Measurements from ENCODE around the gene KDM6A. TPM values are rescaled to one million over a fixed set of nuclear protein-coding genes. Genes with fewer than 3 reads are reported as not detected.
A peak's percentile ranks its signal among the peaks of the same experiment; 100 is the strongest.
"Not testable (repeated sequence)": the region's sequence is repeated elsewhere in the genome, so short reads cannot be mapped to it uniquely, and the experiment has no call there.

The KDM6A gene
- total and polyA plus RNA-seq, 2 experiments from 2014 or later, result 52.6 to 80.7 TPM

DNA sequence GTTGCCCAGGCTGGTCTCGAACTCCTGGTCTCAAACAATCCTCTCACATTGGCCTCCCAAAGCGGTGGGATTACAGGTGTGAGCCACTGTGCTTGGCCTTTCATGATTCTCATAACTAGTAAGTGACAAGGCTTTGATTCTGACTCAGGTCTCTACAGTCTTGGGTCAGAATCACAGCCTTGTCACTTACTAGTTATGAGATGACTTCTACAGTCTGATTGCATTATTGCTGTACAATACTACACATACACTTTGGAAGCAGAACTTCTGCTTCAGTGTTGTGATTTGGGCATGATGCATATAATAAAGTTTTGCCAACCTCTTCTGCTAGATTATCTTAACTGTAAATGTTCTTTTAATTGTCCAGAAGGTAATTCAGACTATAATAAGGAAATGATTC lies 123.3 kb downstream of the KDM6A start:
- no peak for DNase-seq (ENCODE audit: low read depth in 1 of 2, low spot score in 1 of 2)
- TF ChIP-seq, protein P1, sequence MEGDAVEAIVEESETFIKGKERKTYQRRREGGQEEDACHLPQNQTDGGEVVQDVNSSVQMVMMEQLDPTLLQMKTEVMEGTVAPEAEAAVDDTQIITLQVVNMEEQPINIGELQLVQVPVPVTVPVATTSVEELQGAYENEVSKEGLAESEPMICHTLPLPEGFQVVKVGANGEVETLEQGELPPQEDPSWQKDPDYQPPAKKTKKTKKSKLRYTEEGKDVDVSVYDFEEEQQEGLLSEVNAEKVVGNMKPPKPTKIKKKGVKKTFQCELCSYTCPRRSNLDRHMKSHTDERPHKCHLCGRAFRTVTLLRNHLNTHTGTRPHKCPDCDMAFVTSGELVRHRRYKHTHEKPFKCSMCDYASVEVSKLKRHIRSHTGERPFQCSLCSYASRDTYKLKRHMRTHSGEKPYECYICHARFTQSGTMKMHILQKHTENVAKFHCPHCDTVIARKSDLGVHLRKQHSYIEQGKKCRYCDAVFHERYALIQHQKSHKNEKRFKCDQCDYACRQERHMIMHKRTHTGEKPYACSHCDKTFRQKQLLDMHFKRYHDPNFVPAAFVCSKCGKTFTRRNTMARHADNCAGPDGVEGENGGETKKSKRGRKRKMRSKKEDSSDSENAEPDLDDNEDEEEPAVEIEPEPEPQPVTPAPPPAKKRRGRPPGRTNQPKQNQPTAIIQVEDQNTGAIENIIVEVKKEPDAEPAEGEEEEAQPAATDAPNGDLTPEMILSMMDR (IDR thresholded peaks at IDR 0.05; ENCODE audit: low read depth, low read length), result no peak
- peaks cover 3% of the 10 kb centered on the region for H3K36me3 ChIP-seq

DNA sequence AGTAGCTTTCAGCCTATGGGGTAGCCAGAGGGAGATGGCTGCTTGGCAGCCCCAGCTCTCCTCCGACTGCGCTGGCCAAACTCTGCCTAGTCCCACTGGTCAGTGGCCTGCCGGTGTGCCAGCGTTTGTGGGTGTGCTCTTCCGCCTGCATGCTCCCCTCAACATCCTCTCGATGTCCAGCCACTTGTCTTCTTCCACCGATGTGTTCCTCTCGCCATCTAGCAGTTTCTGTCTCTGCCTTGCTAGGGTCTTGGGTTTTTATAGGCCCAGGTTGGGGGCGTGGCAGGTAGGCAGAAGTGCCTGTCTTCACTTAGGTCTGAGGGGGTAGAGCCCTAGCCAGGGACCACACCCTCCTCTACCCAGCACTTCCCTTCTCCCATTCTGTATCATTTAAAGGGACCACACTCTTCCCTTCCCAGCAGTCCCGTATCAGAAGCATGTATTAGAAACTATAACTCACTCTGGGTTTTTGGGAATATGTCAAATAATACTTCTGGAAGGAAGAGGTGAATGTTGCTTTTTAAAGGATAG lies 124.4 kb downstream of the KDM6A start:
- H3K27ac ChIP-seq, result peak overlapping the region; percentile 42
- DNase-seq (ENCODE audit: low read depth in 1 of 2, low spot score in 1 of 2), result no peak
- no peak overlapping the region for H3K4me3 ChIP-seq
- no peaks in the 10 kb centered on the region for H3K9me3 ChIP-seq (ENCODE audit: low read depth)
- no peaks in the 10 kb centered on the region for H3K27me3 ChIP-seq
- TF ChIP-seq, protein P1 (IDR thresholded peaks at IDR 0.05; ENCODE audit: low read depth, low read length), result no peak
- peaks cover 8% of the 10 kb centered on the region for H3K4me1 ChIP-seq (ENCODE audit: low read depth)
- H3K36me3 ChIP-seq, result peaks cover 3% of the 10 kb centered on the region

More for the DNA sequence above, 123.3 kb downstream of the KDM6A start:
- Histone ChIP-seq H3K27me3 (no peaks in the 10 kb centered on the region), H3K4me3 (no peak overlapping the region), H3K27ac (peak overlapping the region; percentile 22), H3K4me1 (ENCODE audit: low read depth) (peaks cover 8% of the 10 kb centered on the region), H3K9me3 (ENCODE audit: low read depth) (no peaks in the 10 kb centered on the region)

DNA sequence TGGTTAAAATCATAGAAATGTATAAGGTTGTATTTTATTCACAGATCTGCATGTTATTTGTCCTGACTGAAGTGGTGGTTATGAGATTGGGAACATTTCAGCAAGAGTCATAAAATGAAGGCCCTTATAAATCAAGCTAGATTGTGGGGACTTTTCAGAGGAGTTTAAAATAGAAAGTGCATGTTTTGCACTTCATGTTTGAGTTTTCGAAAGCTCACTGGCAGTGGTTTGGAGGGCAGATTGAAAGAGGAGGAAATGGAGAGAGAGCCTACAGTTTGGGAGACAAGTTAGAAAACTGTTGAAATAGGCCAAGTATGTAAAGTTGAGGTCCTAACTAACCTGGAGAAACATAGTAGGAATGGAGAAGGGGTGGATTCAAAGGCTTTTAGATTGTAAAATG lies 124.9 kb downstream of the KDM6A start:
- H3K27me3 ChIP-seq, result no peaks in the 10 kb centered on the region

DNA sequence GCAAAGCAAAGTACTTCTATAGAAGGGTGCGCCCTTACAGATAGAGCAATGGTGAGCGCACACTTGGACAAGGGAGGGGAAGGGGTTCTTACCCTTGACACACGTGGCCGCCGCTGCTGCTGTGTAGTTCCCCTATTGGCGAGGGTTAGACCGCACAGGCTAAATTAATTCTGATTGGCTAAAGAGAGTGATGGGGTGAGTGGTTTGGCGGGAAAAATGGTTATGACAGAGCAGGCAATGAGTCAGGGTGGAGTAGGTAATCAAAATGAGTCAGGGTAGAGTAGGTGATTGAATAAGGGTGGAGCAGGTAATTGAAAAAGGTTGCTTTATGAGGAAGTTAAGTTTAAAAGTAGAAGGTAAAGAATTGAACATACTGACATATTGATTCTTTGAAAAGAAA lies 126.2 kb downstream of the KDM6A start:
- DNase-seq (ENCODE audit: low read depth in 1 of 2, low spot score in 1 of 2); H3K36me3 ChIP-seq; H3K9me3 ChIP-seq (ENCODE audit: low read depth); H3K4me1 ChIP-seq (ENCODE audit: low read depth); H3K27me3 ChIP-seq; H3K4me3 ChIP-seq; H3K27ac ChIP-seq: not testable (repeated sequence)

More for the DNA sequence above, 124.9 kb downstream of the KDM6A start:
- DNase-seq (ENCODE audit: low read depth in 1 of 2, low spot score in 1 of 2), result no peak
- Histone ChIP-seq H3K36me3 (peaks cover 3% of the 10 kb centered on the region), H3K4me1 (ENCODE audit: low read depth) (peaks cover 8% of the 10 kb centered on the region), H3K4me3 (no peak overlapping the region), H3K27ac (peak overlapping the region; percentile 42), H3K9me3 (ENCODE audit: low read depth) (no peaks in the 10 kb centered on the region)
- TF ChIP-seq, protein P1 (IDR thresholded peaks at IDR 0.05; ENCODE audit: low read depth, low read length), result no peak

DNA sequence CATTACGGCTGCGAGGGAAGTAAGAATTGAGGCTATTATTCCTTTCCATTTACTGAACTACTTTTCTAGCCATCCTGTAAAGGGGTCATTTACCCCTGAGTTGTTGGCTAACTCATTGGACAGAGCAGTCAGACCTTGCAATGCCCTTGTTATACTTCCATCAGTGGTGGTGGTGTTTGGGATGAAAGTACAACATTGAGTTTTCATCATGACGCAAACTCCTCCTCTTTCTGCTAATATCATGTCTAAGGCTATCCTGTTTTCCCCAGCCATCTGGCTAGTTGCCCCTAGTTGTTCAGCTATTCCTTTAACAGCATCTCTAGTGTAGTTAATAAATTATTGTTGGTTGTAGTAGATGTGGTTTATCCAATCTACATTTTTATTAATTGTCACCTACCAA lies 126.9 kb downstream of the KDM6A start:
- not testable (repeated sequence) for H3K4me1 ChIP-seq (ENCODE audit: low read depth); H3K27ac ChIP-seq; DNase-seq (ENCODE audit: low read depth in 1 of 2, low spot score in 1 of 2); H3K4me3 ChIP-seq; H3K9me3 ChIP-seq (ENCODE audit: low read depth); H3K27me3 ChIP-seq; H3K36me3 ChIP-seq

DNA sequence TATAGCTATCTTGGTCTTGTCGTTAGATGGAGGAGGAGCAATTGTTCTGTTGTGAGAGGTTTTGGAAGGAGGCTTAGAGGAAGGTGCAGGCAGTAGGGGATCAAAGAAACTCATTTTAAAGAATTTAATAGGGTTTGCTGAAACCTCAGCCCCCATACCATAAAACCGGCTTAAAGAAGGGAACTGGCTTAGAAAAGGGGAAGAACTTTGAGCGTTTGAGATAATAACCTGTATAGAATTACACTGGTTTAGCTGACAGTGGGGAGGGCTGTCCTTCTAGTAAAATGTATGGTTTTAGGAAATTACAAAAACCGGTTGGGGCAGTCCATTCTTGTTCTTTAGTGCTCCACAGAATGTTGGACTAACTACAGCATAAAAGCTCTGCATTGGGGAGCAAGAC lies 128.1 kb downstream of the KDM6A start:
- H3K27me3 ChIP-seq, result no peaks in the 10 kb centered on the region
- H3K27ac ChIP-seq, result peak overlapping the region; percentile 51
- TF ChIP-seq, protein P1 (IDR thresholded peaks at IDR 0.05; ENCODE audit: low read depth, low read length), result no peak
- H3K36me3 ChIP-seq, result no peaks in the 10 kb centered on the region
- H3K4me1 ChIP-seq (ENCODE audit: low read depth), result peaks cover 8% of the 10 kb centered on the region
- DNase-seq (ENCODE audit: low read depth in 1 of 2, low spot score in 1 of 2), result no peak
- H3K4me3 ChIP-seq, result no peak overlapping the region
- H3K9me3 ChIP-seq (ENCODE audit: low read depth), result no peaks in the 10 kb centered on the region

DNA sequence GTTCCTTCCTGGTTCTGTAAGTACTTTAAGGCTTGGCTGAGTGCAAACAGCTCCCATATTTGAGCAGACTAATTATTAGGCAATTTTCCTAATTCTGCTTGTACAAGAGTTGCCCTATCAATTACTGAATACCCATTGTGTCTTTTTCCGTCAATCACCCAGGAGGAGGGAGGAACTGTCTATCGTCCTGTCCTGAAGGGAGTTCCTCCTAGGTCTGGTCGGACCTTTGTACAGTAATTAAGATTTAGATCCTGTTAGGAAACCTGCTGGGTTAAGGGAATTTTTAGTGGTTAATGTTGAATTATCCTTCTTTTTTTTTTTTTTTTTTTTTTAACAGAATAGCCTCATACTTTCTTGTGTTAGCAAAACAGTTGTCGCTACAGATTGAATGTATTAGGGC lies 130.1 kb downstream of the KDM6A start:
- no peak for DNase-seq (ENCODE audit: low read depth in 1 of 2, low spot score in 1 of 2)
- Histone ChIP-seq H3K36me3 (no peaks in the 10 kb centered on the region), H3K27me3 (no peaks in the 10 kb centered on the region), H3K9me3 (ENCODE audit: low read depth) (no peaks in the 10 kb centered on the region), H3K27ac (peak overlapping the region; percentile 48), H3K4me3 (no peak overlapping the region), H3K4me1 (ENCODE audit: low read depth) (peaks cover 2% of the 10 kb centered on the region)
- TF ChIP-seq, protein P1 (IDR thresholded peaks at IDR 0.05; ENCODE audit: low read depth, low read length), result no peak

Data from cardiac muscle cell (in vitro differentiated cells and primary cell).